Measurements from ENCODE around the gene LRRC18.

DNA sequence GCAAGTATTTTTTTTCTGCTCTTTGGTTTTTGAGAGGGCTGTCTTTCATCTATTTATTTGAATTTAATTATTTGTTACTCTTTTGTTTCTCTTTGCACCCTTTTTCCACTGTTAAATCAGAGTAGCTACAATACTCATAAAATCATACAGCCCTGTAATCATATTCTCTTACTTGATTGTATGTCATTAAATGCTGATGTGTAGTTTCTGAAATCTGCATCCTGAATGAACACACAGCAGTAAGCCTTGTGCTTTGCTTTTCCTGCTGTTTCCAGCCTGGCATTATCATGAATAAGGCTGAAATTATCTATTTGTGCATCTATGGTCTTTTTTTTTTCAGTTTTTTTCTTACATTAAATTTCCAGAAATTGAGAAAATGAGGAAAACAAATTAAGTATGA is 4.1 kb downstream of the LRRC18 start:
- TF ChIP-seq, protein P1, sequence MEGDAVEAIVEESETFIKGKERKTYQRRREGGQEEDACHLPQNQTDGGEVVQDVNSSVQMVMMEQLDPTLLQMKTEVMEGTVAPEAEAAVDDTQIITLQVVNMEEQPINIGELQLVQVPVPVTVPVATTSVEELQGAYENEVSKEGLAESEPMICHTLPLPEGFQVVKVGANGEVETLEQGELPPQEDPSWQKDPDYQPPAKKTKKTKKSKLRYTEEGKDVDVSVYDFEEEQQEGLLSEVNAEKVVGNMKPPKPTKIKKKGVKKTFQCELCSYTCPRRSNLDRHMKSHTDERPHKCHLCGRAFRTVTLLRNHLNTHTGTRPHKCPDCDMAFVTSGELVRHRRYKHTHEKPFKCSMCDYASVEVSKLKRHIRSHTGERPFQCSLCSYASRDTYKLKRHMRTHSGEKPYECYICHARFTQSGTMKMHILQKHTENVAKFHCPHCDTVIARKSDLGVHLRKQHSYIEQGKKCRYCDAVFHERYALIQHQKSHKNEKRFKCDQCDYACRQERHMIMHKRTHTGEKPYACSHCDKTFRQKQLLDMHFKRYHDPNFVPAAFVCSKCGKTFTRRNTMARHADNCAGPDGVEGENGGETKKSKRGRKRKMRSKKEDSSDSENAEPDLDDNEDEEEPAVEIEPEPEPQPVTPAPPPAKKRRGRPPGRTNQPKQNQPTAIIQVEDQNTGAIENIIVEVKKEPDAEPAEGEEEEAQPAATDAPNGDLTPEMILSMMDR (conservative IDR thresholded peaks at IDR 0.05; ENCODE audit: low read depth, low read length), result no peak
- no peak for TF ChIP-seq EZH2 (IDR thresholded peaks at IDR 0.05; ENCODE audit: low read length, unreplicated experiment)
